ENCODE results near the gene CMSS1. TPM values are rescaled to one million over a fixed set of nuclear protein-coding genes. Genes with fewer than 3 reads are reported as not detected.

The CMSS1 gene
- polyA plus RNA-seq, 1 of the 3 experiments (the other 2 are of a cell fraction): 9.1 TPM

DNA sequence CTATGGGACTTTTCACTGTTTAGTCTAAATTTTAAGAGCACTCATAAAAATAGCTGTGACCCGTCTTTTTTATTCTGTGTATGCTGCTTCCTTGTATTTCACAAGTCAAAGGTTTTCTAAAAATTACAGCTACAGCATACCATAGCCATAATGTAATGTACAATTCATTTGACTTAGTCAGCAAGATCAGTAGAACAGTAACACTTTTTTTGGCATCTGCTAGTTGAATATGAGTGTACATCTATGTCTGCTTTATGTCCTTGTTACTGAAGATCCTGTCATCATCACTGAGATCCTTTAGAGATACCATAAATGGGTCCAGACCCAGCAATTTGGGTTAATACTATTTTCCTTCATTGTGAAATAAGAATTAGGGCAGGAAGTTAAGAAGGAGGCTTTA lies 42.2 kb downstream of the CMSS1 start (continued):
- TF ChIP-seq MEF2A (IDR thresholded peaks at IDR 0.05; ENCODE audit: borderline replicate concordance, low read depth): peak; percentile 94
- peak; percentile 95 for TF ChIP-seq FOXM1 (IDR thresholded peaks at IDR 0.05; ENCODE audit: low read depth)
- peak; percentile 89; the same call in 1 of the 2 replicates for TF ChIP-seq RXRA (IDR thresholded peaks at IDR 0.05; ENCODE audit: borderline replicate concordance, low read depth)
- peak; percentile 49; the same call in 1 of the 2 replicates for TF ChIP-seq ELF1 (IDR thresholded peaks at IDR 0.05)
- no peak for TF ChIP-seq MXI1 (IDR thresholded peaks at IDR 0.05; ENCODE audit: low read depth, low read length)
- TF ChIP-seq, protein P1, sequence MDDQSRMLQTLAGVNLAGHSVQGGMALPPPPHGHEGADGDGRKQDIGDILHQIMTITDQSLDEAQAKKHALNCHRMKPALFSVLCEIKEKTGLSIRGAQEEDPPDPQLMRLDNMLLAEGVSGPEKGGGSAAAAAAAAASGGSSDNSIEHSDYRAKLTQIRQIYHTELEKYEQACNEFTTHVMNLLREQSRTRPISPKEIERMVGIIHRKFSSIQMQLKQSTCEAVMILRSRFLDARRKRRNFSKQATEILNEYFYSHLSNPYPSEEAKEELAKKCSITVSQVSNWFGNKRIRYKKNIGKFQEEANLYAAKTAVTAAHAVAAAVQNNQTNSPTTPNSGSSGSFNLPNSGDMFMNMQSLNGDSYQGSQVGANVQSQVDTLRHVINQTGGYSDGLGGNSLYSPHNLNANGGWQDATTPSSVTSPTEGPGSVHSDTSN (IDR thresholded peaks at IDR 0.05): peak; percentile 99
- TF ChIP-seq, protein P2, sequence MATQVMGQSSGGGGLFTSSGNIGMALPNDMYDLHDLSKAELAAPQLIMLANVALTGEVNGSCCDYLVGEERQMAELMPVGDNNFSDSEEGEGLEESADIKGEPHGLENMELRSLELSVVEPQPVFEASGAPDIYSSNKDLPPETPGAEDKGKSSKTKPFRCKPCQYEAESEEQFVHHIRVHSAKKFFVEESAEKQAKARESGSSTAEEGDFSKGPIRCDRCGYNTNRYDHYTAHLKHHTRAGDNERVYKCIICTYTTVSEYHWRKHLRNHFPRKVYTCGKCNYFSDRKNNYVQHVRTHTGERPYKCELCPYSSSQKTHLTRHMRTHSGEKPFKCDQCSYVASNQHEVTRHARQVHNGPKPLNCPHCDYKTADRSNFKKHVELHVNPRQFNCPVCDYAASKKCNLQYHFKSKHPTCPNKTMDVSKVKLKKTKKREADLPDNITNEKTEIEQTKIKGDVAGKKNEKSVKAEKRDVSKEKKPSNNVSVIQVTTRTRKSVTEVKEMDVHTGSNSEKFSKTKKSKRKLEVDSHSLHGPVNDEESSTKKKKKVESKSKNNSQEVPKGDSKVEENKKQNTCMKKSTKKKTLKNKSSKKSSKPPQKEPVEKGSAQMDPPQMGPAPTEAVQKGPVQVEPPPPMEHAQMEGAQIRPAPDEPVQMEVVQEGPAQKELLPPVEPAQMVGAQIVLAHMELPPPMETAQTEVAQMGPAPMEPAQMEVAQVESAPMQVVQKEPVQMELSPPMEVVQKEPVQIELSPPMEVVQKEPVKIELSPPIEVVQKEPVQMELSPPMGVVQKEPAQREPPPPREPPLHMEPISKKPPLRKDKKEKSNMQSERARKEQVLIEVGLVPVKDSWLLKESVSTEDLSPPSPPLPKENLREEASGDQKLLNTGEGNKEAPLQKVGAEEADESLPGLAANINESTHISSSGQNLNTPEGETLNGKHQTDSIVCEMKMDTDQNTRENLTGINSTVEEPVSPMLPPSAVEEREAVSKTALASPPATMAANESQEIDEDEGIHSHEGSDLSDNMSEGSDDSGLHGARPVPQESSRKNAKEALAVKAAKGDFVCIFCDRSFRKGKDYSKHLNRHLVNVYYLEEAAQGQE (IDR thresholded peaks at IDR 0.05; ENCODE audit: low read depth, low read length): no peak; the same call in 1 of the 2 replicates
- peak; percentile 68; the same call in 1 of the 2 replicates for TF ChIP-seq RCOR1 (IDR thresholded peaks at IDR 0.05; ENCODE audit: low read length)
- no peak for TF ChIP-seq SMC3 (IDR thresholded peaks at IDR 0.05; ENCODE audit: low read depth, low read length)
- peak; percentile 100 for TF ChIP-seq JUND (IDR thresholded peaks at IDR 0.05)
- TF ChIP-seq, protein P3, sequence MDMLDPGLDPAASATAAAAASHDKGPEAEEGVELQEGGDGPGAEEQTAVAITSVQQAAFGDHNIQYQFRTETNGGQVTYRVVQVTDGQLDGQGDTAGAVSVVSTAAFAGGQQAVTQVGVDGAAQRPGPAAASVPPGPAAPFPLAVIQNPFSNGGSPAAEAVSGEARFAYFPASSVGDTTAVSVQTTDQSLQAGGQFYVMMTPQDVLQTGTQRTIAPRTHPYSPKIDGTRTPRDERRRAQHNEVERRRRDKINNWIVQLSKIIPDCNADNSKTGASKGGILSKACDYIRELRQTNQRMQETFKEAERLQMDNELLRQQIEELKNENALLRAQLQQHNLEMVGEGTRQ (IDR thresholded peaks at IDR 0.05; ENCODE audit: borderline replicate concordance, low read depth, low read length): no peak
- TF ChIP-seq FOSL2 (IDR thresholded peaks at IDR 0.05; ENCODE audit: borderline replicate concordance, low read depth): peak; percentile 96
- peak; percentile 39; the same call in 1 of the 2 replicates for TF ChIP-seq GABPA (IDR thresholded peaks at IDR 0.05; ENCODE audit: low read depth)

DNA sequence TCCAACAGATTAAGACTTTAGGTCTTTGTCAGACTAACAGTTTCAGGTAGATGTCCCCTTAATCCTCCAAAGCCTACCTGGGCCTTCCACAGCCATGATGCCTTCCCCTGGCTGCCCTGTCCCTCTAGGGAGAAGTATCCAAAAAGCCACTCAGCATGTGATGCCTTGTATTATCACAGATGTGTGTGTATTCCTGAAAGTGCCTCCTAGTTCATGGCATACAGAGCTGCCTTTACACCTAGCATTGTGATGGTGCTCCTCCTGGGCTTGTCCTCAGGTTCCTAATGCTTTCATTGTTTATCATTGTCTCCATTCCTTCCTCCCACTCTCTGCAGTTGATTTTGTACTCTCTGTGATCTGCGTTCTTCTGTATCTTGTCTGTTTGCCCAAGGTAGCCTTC lies 43.6 kb downstream of the CMSS1 start:
- ChIA-PET POLR2A (no interaction called here), CTCF (interaction anchor here (0.9 to 5.5 kb wide), 6 partner anchors 14 to 393 kb away, joined by 3 to 22 read pairs (median 4); no protein-coding TSS in a partner anchor)
- Histone ChIP-seq H3K36me3 (replicated peaks in 1 of 2; ENCODE audit: control insufficient read depth in 1 of 2, insufficient read depth in 2 of 2, low read length in 1 of 2) (peaks cover 39 to 42% of the 10 kb centered on the region in 2 experiments), H3K4me1 (ENCODE audit: control insufficient read depth in 1 of 2, insufficient read depth in 2 of 2, low read depth in 1 of 2, low read length in 1 of 2) (peaks cover 2 to 46% of the 10 kb centered on the region in 2 experiments; a peak in 3 of 4 replicates), H3K27me3 (ENCODE audit: insufficient read depth) (no peaks in the 10 kb centered on the region), H3K79me2 (ENCODE audit: insufficient read depth) (peaks cover 87% of the 10 kb centered on the region), H3F3A (replicated peaks; ENCODE audit: insufficient read depth) (peaks cover 35% of the 10 kb centered on the region), H3K27ac (ENCODE audit: low read depth in 2 of 2, low read length in 1 of 2) (peak overlapping the region in 1 of 2 experiments; percentile 81; a peak in 2 of 4 replicates), H4K20me1 (ENCODE audit: insufficient read depth) (no peaks in the 10 kb centered on the region), H3K9me3 (no peaks in the 10 kb centered on the region), H3K4me3 (ENCODE audit: low read depth in 2 of 2, low read length in 1 of 2) (no peak overlapping the region), H3K9me2 (no peaks in the 10 kb centered on the region), H3K9ac (peak overlapping the region; percentile 12), H3K4me2 (0 out of 2 replicates have a peak overlapping the region, but pooled peaks have one; percentile 17), H2AFZ (ENCODE audit: low read depth) (no peak overlapping the region)
- 91% methylated on average over 1 of the region's 1 CpG for WGBS (ENCODE audit: low lambda C conversion rate)
- no peak for TF ChIP-seq GATA2 (CRISPR knock-in tag; IDR thresholded peaks at IDR 0.05)
- no peak for DNase-seq

Data from SK-N-SH (cell line).